DMS153 (cell line): ENCODE results near the gene CFB.
"Not testable (repeated sequence)": the region's sequence is repeated elsewhere in the genome, so short reads cannot be mapped to it uniquely, and the experiment has no call there.

ENCODE experiments used
- DNase-seq: peaks from one replicate; lab custom pipeline; 2025; lab: John Stamatoyannopoulos, UW

CFB gene

GRCh38 chr6:31945507-31946369 lies at the start of gene CFB:
Gene CFB (plus strand): TSS chr6:31946095. CDS start chr6:31946222, 127 bp downstream.
- DNase-seq: no peak

- no peak for DNase-seq
Measured at GRCh38 chr6:31896493-31896855, 49.4 kb upstream of the CFB start.

GRCh38 chr6:31896856-31897611 lies 48.9 kb upstream of the CFB start:
- no peak for DNase-seq

GRCh38 chr6:31897612-31898382 lies 48.1 kb upstream of the CFB start, which contains the start of gene EHMT2:
Gene EHMT2 (minus strand): TSS chr6:31897698. CDS start chr6:31897677, 21 bp downstream.
- peak; percentile 38 for DNase-seq

GRCh38 chr6:31898383-31899011 lies 47.4 kb upstream of the CFB start:
- DNase-seq: peak; percentile 63

- DNase-seq: no peak
Measured at GRCh38 chr6:31899215-31899614, 46.7 kb upstream of the CFB start.

- no peak for DNase-seq
Measured at GRCh38 chr6:31899882-31900722, 45.8 kb upstream of the CFB start.

- DNase-seq: no peak
Measured at GRCh38 chr6:31900917-31901414, 44.9 kb upstream of the CFB start.

GRCh38 chr6:31901415-31901952 lies 44.4 kb upstream of the CFB start:
- no peak for DNase-seq

- DNase-seq: peak; percentile 92
Measured at GRCh38 chr6:31901953-31902643, 43.8 kb upstream of the CFB start, which contains the start of gene ZBTB12. Gene ZBTB12 (minus strand): TSS chr6:31902086. CDS start chr6:31901305, 781 bp downstream.

- no peak for DNase-seq
Measured at GRCh38 chr6:31903957-31904356, 41.9 kb upstream of the CFB start.

GRCh38 chr6:31905041-31905440 lies 40.9 kb upstream of the CFB start:
- no peak for DNase-seq

GRCh38 chr6:31906122-31906521 lies 39.8 kb upstream of the CFB start:
- no peak for DNase-seq

GRCh38 chr6:31906727-31907126 lies 39.2 kb upstream of the CFB start:
- not testable (repeated sequence) for DNase-seq

- DNase-seq: no peak
Measured at GRCh38 chr6:31907158-31907813, 38.6 kb upstream of the CFB start.

GRCh38 chr6:31908255-31908654 lies 37.6 kb upstream of the CFB start:
- DNase-seq: not testable (repeated sequence)

GRCh38 chr6:31908791-31909190 lies 37.1 kb upstream of the CFB start:
- no peak for DNase-seq

GRCh38 chr6:31909298-31909697 lies 36.6 kb upstream of the CFB start:
- DNase-seq: not testable (repeated sequence)
